ENCODE measurements around the gene ATP10A.

The ATP10A gene

DNA sequence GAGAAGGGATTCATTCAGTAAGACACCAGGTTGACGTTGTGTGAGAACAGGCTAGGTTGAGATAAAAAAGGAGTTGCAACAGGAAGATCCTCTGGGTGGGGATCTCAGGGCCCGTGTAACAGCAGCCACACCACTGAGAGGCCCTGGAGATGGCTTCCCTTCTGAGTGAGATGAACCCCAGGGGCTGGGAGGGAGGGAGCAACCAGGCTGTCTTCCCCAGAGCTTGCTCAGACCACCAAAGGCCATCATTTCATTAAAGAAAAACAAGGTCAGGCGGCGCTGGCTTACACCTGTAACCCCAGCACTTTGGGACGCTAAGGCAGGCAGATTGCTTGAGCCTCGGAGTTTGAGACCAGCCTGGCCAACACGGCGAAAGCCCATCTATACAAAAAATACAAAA, 187.7 kb downstream of the ATP10A start:
- TF ChIP-seq, protein P1, sequence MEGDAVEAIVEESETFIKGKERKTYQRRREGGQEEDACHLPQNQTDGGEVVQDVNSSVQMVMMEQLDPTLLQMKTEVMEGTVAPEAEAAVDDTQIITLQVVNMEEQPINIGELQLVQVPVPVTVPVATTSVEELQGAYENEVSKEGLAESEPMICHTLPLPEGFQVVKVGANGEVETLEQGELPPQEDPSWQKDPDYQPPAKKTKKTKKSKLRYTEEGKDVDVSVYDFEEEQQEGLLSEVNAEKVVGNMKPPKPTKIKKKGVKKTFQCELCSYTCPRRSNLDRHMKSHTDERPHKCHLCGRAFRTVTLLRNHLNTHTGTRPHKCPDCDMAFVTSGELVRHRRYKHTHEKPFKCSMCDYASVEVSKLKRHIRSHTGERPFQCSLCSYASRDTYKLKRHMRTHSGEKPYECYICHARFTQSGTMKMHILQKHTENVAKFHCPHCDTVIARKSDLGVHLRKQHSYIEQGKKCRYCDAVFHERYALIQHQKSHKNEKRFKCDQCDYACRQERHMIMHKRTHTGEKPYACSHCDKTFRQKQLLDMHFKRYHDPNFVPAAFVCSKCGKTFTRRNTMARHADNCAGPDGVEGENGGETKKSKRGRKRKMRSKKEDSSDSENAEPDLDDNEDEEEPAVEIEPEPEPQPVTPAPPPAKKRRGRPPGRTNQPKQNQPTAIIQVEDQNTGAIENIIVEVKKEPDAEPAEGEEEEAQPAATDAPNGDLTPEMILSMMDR (IDR thresholded peaks at IDR 0.05; ENCODE audit: borderline replicate concordance, insufficient read depth, low read depth, low read length), result no peak
- no peak overlapping the region for H3K4me3 ChIP-seq (ENCODE audit: low read depth, low read length)

DNA sequence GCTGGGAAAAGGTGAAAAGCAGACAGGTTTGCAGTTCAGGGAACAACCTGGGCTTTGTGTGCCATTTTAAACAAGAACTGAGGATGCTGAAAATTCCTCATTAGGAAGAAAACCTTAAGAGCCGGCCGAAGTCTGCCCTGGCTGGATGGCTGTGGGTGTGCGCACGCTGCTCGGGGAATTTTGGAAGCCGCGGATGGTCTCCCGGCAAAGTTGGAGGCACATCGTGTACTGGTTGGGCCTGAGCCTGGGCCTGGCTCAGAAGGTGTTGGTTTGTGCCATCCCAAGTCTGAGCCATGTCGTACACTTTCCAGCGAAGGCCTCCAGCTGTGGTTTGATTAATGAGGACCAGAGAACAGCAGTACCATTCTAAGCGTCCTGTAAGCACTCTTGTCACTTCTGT, 188.2 kb downstream of the ATP10A start:
- TF ChIP-seq, protein P1 (IDR thresholded peaks at IDR 0.05; ENCODE audit: borderline replicate concordance, insufficient read depth, low read depth, low read length), result no peak
- H3K4me3 ChIP-seq (ENCODE audit: low read depth, low read length), result no peak overlapping the region

DNA sequence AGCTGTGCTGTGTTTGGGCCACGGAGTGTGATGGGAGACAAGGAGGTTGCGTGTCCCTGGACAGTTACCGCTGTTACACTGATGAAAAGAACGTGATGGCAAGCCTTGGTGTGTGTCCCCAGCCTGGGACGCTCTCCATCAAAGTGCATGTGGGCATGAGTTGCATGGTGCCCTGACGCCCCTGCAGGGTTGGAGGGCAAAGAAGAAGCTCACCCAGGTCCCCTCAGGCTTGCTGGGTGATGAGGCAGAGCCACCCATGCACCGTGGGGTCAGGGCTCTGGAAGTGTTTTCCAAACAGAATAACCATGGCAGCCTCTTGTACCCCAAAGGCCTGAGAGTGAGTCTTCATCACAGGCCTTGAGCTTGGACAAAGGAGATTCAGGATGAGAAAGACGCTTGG, 189.2 kb downstream of the ATP10A start:
- TF ChIP-seq, protein P1 (IDR thresholded peaks at IDR 0.05; ENCODE audit: borderline replicate concordance, insufficient read depth, low read depth, low read length), result no peak
- no peak overlapping the region for H3K4me3 ChIP-seq (ENCODE audit: low read depth, low read length)

DNA sequence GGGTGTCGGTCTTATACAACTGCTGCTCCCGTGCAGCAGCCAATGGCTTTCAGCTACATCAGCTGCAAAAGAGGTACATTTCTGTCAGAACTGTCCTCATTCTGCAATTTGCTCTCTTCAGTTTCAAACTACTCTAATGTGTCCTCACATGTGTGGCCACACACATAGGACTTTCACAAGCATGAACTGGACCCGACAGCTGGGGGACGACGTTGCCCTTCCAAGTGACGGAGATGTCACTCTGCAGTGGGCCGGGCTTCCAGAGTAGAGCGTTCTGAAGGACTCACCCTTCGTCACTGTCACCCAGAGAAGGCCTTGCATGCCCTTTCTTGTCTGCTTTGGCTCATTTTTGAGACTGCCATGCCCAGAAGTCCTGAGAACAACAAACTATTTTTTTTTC, 189.8 kb downstream of the ATP10A start:
- TF ChIP-seq, protein P1 (IDR thresholded peaks at IDR 0.05; ENCODE audit: borderline replicate concordance, insufficient read depth, low read depth, low read length), result no peak
- H3K4me3 ChIP-seq (ENCODE audit: low read depth, low read length), result no peak overlapping the region

DNA sequence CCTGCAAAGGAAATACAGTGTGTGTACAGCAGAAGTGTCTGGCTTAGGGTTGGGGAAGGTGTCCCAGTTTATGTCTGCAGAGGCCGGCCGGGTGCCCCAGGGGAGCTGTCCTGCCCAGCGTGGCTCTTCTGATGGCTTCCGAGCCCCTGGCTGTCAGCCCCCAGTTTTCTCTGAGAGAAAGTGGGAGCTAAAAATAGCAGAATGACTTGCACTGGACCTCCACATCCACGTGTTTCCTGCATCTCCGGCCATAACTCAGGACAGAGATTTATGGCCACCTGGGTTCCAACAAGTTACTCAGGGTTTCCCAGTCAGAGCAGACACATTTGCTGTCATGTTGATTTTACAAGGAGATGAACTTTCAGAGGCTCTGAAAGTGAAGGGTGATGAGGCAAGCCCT, 192.0 kb downstream of the ATP10A start:
- TF ChIP-seq, protein P1 (IDR thresholded peaks at IDR 0.05; ENCODE audit: borderline replicate concordance, insufficient read depth, low read depth, low read length), result no peak
- H3K4me3 ChIP-seq (ENCODE audit: low read depth, low read length), result no peak overlapping the region

DNA sequence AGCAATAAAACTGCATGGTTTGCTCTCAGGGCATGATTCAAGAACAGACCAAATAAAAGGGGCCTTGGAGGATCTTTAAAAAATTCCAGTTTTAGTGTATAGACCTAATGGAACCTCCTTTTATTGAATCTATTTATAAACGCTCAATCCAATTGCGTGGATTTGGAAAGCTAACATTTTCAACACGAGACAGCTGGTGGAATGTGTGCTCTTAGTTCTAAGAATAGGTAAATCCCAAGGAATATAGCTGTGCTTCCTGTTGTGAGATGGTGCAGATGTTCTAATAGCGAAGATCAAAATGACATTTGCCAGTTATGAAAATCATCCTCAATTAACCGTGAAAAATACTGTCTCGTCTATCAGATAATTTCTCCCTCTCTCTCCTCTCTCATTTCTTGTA, 192.5 kb downstream of the ATP10A start:
- TF ChIP-seq, protein P1 (IDR thresholded peaks at IDR 0.05; ENCODE audit: borderline replicate concordance, insufficient read depth, low read depth, low read length), result no peak
- H3K4me3 ChIP-seq (ENCODE audit: low read depth, low read length), result no peak overlapping the region

DNA sequence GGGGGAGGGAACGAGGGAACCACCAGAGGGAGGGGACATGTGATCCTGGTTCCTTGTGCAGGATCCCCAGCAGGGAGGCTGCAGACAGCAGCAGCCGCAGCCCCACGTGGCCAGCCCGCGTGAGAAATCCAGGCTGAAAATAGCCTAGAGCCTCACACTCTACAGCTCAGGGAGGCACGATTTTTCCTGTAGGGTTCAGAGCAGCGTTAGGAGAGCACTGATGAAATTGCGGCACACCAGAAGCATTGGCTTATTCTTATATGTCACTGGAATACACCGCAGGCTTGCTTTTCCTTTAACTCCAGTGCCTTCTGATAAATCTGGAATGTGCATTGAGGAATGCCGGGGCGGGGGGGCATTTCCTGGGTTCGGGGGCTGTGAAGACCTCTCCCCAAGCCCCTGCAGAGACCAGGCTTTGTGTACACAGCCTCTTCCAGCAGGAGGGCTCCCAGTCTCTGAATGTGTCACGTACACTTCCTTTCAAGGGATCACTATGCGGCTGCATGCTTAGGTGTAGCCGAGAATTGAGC, 193.0 kb downstream of the ATP10A start:
- TF ChIP-seq, protein P1 (IDR thresholded peaks at IDR 0.05; ENCODE audit: borderline replicate concordance, insufficient read depth, low read depth, low read length), result no peak
- no peak overlapping the region for H3K4me3 ChIP-seq (ENCODE audit: low read depth, low read length)

Measured in GM12875 (cell line).